ENCODE results near the gene LENG8. TPM values are rescaled to one million over a fixed set of nuclear protein-coding genes. Genes with fewer than 3 reads are reported as not detected.
A peak's percentile ranks its signal among the peaks of the same experiment; 100 is the strongest.

The LENG8 gene
- total RNA-seq, 2 donors from 2014 or later, result 182 to 290 TPM

DNA sequence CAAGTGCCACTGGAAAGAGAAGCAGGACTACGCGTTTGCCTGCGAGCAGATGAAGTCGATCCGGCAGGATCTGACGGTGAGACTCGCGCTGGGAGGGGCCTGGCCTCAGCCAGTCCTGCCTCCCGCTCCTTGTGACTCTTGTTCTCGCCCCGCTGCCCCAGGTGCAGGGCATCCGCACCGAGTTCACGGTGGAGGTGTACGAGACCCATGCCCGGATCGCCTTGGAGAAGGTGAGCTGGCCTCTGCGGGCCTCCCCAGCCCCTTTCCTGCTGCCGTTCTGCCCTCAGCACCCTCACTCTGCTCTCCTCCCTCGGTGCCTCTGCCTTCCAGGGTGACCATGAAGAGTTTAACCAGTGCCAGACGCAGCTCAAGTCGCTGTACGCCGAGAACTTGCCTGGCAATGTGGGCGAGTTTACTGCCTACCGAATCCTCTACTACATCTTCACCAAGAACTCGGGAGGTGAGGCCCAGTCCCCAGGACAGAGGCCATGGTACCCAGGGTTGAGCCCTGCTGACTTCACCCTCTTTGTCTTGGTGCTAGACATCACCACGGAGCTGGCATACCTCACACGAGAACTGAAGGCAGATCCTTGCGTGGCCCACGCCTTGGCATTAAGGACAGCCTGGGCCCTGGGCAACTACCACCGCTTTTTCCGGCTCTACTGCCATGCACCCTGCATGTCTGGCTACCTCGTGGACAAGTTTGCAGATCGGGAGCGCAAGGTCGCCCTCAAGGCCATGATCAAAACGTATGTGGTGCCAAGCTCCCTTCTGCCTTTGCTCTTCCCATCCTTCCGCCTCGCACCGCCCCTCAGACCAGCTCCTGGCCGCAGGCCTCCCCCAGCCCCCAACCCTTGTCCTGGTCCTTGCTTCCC lies 9.0 kb downstream of the LENG8 start:
- Histone ChIP-seq H3K27ac (peak overlapping the region; percentile 66 to 99 (median 98)), H3K4me1 (peaks cover 63% of the 10 kb centered on the region), H3K9me3 (no peaks in the 10 kb centered on the region), H3K36me3 (replicated peaks in 1 of 2; ENCODE audit: insufficient read depth in 1 of 2, low read depth in 2 of 2) (peaks cover 36 to 62% of the 10 kb centered on the region in 2 donors), H3K4me3 (no peak overlapping the region), H3K27me3 (no peaks in the 10 kb centered on the region)
- 83 to 89% methylated on average over 36 to 42 of the region's 42 CpGs for WGBS, 2 donors
- intact Hi-C loops (cut with DNase I), result loop anchor here (10.0 kb wide), 1 partner anchor 1217 kb away; the partner anchor contains the start of gene EPN1
- no peak for TF ChIP-seq POLR2A (IDR thresholded peaks at IDR 0.05)
- TF ChIP-seq, protein P1, sequence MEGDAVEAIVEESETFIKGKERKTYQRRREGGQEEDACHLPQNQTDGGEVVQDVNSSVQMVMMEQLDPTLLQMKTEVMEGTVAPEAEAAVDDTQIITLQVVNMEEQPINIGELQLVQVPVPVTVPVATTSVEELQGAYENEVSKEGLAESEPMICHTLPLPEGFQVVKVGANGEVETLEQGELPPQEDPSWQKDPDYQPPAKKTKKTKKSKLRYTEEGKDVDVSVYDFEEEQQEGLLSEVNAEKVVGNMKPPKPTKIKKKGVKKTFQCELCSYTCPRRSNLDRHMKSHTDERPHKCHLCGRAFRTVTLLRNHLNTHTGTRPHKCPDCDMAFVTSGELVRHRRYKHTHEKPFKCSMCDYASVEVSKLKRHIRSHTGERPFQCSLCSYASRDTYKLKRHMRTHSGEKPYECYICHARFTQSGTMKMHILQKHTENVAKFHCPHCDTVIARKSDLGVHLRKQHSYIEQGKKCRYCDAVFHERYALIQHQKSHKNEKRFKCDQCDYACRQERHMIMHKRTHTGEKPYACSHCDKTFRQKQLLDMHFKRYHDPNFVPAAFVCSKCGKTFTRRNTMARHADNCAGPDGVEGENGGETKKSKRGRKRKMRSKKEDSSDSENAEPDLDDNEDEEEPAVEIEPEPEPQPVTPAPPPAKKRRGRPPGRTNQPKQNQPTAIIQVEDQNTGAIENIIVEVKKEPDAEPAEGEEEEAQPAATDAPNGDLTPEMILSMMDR (IDR thresholded peaks at IDR 0.05), result no peak
- no peak for ATAC-seq
- DNase-seq, result peak in 1 of 4 donors; percentile 13

- H3K36me3 ChIP-seq (replicated peaks in 1 of 2; ENCODE audit: insufficient read depth in 1 of 2, low read depth in 2 of 2), result peaks cover 29 to 55% of the 10 kb centered on the region in 2 donors
- no peak for ATAC-seq
- TF ChIP-seq, protein P1 (IDR thresholded peaks at IDR 0.05), result no peak
- peak in 1 of 3 donors; percentile 6 for TF ChIP-seq POLR2A (IDR thresholded peaks at IDR 0.05)
- intact Hi-C loops (cut with DNase I), result loop anchor here (10.0 kb wide), 1 partner anchor 1216 kb away; the partner anchor contains the start of gene EPN1
- no peaks in the 10 kb centered on the region for H3K9me3 ChIP-seq
- no peak for DNase-seq
- H3K4me1 ChIP-seq, result peaks cover 61% of the 10 kb centered on the region
- H3K4me3 ChIP-seq, result no peak overlapping the region
- peak overlapping the region; percentile 66 to 99 (median 98) for H3K27ac ChIP-seq
- H3K27me3 ChIP-seq, result no peaks in the 10 kb centered on the region
- 59 to 71% methylated on average over 7 to 11 of the region's 11 CpGs for WGBS, 2 donors
These were observed 9.8 kb downstream of the LENG8 start for GRCh38 chr19:54458648-54459281.

DNA sequence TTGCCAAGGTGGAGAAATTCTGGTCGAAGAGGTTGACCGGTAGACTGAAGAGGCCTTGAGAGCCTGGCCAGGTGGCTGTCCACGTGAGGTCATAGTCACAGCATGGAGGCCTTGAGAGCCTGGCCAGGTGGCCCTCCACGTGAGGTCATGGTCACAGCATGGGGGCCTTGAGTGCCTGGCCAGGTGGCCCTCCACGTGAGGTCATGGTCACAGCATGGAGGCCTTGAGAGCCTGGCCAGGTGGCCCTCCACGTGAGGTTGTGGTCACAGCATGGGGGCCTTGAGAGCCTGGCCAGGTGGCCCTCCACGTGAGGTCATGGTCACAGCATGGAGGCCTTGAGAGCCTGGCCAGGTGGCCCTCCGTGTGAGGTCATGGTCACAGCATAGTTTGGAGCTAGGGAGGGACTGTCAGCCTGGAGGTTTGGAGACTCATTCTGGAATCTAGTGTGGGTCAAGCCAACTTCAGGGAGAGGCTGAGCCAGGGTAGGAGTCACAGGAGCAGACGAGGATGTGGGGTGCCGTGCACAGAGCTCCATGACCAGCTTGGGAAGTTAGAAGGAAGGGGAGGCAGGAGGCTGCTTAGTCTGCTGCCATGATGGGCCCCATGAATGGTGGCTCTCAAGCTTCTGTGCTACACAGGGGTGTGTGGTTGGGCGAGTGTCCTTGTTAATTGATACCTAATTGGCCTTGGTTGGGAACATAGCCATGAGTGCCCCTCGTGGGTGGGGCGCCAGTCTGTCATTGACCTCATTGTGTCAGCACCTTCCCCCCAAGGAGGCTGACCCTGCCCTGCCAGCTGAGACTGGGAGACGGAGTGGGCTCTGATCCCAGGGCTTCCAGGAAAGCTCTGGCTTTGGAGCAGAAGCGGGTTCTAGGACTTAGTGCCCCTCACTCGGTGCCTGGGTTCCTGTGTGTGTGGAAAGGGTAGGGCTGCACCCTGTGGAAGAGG lies 10.6 kb downstream of the LENG8 start:
- H3K9me3 ChIP-seq, result no peaks in the 10 kb centered on the region
- no peak overlapping the region for H3K4me3 ChIP-seq
- intact Hi-C loops (cut with DNase I), result loop anchor here (10.0 kb wide), 1 partner anchor 1215 kb away; the partner anchor contains the start of gene EPN1
- H3K27ac ChIP-seq, result peak overlapping the region; percentile 66 to 99 (median 98)
- TF ChIP-seq, protein P1 (IDR thresholded peaks at IDR 0.05), result no peak
- TF ChIP-seq POLR2A (IDR thresholded peaks at IDR 0.05), result peak; percentile 25 to 58 (median 57)
- peaks cover 65% of the 10 kb centered on the region for H3K4me1 ChIP-seq
- DNase-seq, result peak; percentile 79 to 92 (median 84)
- peaks cover 26 to 47% of the 10 kb centered on the region in 2 donors for H3K36me3 ChIP-seq (replicated peaks in 1 of 2; ENCODE audit: insufficient read depth in 1 of 2, low read depth in 2 of 2)
- no peak for ATAC-seq
- H3K27me3 ChIP-seq, result no peaks in the 10 kb centered on the region
- WGBS, 2 donors, result 0 to 37% methylated on average over 4 to 15 of the region's 16 CpGs

GRCh38 chr19:54460230-54461005 lies 11.4 kb downstream of the LENG8 start:
- Histone ChIP-seq H3K36me3 (replicated peaks in 1 of 2; ENCODE audit: insufficient read depth in 1 of 2, low read depth in 2 of 2) (peaks cover 26 to 39% of the 10 kb centered on the region in 2 donors), H3K27ac (peak overlapping the region; percentile 66 to 99 (median 98)), H3K9me3 (no peaks in the 10 kb centered on the region), H3K4me1 (peaks cover 67% of the 10 kb centered on the region), H3K4me3 (no peak overlapping the region), H3K27me3 (no peaks in the 10 kb centered on the region)
- no peak for DNase-seq
- no peak for ATAC-seq
- intact Hi-C loops (cut with DNase I), result no loop called here
- 59 to 77% methylated on average over 6 to 37 of the region's 39 CpGs for WGBS, 2 donors
- TF ChIP-seq, protein P1 (IDR thresholded peaks at IDR 0.05), result no peak
- TF ChIP-seq POLR2A (IDR thresholded peaks at IDR 0.05), result no peak
